NK-92 (cell line): ENCODE measurements around the gene PTPRN2.
"Not testable (repeated sequence)": the region's sequence is repeated elsewhere in the genome, so short reads cannot be mapped to it uniquely, and the experiment has no call there.

Experiments
- DNase-seq: peaks from one replicate; lab custom pipeline; 2025; ENCODE audit not compliant: unreplicated experiment; lab: John Stamatoyannopoulos, UW

The PTPRN2 gene

GRCh38 chr7:157740251-157740798, 847.3 kb downstream of the PTPRN2 start:
- DNase-seq: no peak

- DNase-seq: no peak
These were observed 848.0 kb downstream of the PTPRN2 start for GRCh38 chr7:157739650-157740049.

- DNase-seq: no peak
These were observed 848.6 kb downstream of the PTPRN2 start for GRCh38 chr7:157739031-157739430.

GRCh38 chr7:157738066-157738460, 849.6 kb downstream of the PTPRN2 start:
- no peak for DNase-seq

- DNase-seq: no peak
These were observed 850.2 kb downstream of the PTPRN2 start for GRCh38 chr7:157737151-157738065.

- no peak for DNase-seq
These were observed 851.3 kb downstream of the PTPRN2 start for GRCh38 chr7:157736341-157736740.

- no peak for DNase-seq
These were observed 851.8 kb downstream of the PTPRN2 start for GRCh38 chr7:157735826-157736225.

- DNase-seq: no peak
These were observed 852.7 kb downstream of the PTPRN2 start for GRCh38 chr7:157734676-157735640.

- not testable (repeated sequence) for DNase-seq
These were observed 853.7 kb downstream of the PTPRN2 start for GRCh38 chr7:157733760-157734395.

- no peak for DNase-seq
These were observed 856.5 kb downstream of the PTPRN2 start for GRCh38 chr7:157731126-157731525.

- DNase-seq: no peak
These were observed 857.0 kb downstream of the PTPRN2 start for GRCh38 chr7:157730614-157731013.

- no peak for DNase-seq
These were observed 858.1 kb downstream of the PTPRN2 start for GRCh38 chr7:157729566-157729965.

GRCh38 chr7:157727964-157728615, 859.5 kb downstream of the PTPRN2 start:
- DNase-seq: no peak

- DNase-seq: no peak
These were observed 860.9 kb downstream of the PTPRN2 start for GRCh38 chr7:157726764-157727163.

GRCh38 chr7:157725312-157725711, 862.3 kb downstream of the PTPRN2 start:
- not testable (repeated sequence) for DNase-seq

GRCh38 chr7:157723205-157723604, 864.4 kb downstream of the PTPRN2 start:
- no peak for DNase-seq

GRCh38 chr7:157722137-157723060, 865.2 kb downstream of the PTPRN2 start:
- no peak for DNase-seq

- no peak for DNase-seq
These were observed 866.0 kb downstream of the PTPRN2 start for GRCh38 chr7:157721468-157722136.
